HCT116 (cell line): ENCODE data around the gene SLC46A3.

Experiments used
- EGR1 ChIP-seq: IDR thresholded peaks from 2 replicates; pipeline ENCODE4 v1.6.1; 2012; ENCODE audit warnings: low read depth
- EZH2 ChIP-seq: fragments of 200-600 bp; sonication (generic); IDR thresholded peaks from 2 replicates; pipeline ENCODE4 v1.6.1; 2017; ENCODE audit warnings: antibody characterized with exemption, mixed run types
- EZH2phosphoT487 ChIP-seq: fragments of 200-600 bp; IDR thresholded peaks from 2 replicates; pipeline ENCODE4 v1.6.1; 2018; ENCODE audit warnings: antibody characterized with exemption, borderline replicate concordance
- FOSL1 ChIP-seq: IDR thresholded peaks from 2 replicates; pipeline ENCODE4 v1.6.1; 2012; ENCODE audit warnings: low read depth
- JUND ChIP-seq: IDR thresholded peaks from 2 replicates; pipeline ENCODE4 v1.6.1; 2012
- MAX ChIP-seq: IDR thresholded peaks from 2 replicates; pipeline ENCODE4 v1.6.1; 2012
- POLR2A ChIP-seq: IDR thresholded peaks from 2 replicates; pipeline ENCODE4 v1.7.0; 2011; ENCODE audit warnings: borderline replicate concordance; ENCODE audit not compliant: insufficient read depth, insufficient read length; ENCODE audit errors: extremely low read depth
- POLR2AphosphoS5 ChIP-seq: IDR thresholded peaks from 2 replicates; pipeline ENCODE4 v1.6.1; 2011; ENCODE audit warnings: mild to moderate bottlenecking, low read depth, low read length, moderate library complexity
- RAD21 ChIP-seq: IDR thresholded peaks from 2 replicates; pipeline ENCODE4 v1.6.1; 2012; ENCODE audit warnings: low read depth, mild to moderate bottlenecking
- SIN3A ChIP-seq: IDR thresholded peaks from 2 replicates; pipeline ENCODE4 v1.6.1; 2012; ENCODE audit warnings: low read depth
- SRF ChIP-seq: IDR thresholded peaks from 2 replicates; pipeline ENCODE4 v1.6.1; 2012; ENCODE audit warnings: low read depth
- ZNF274 ChIP-seq: fragments of 200-500 bp; sonication (Bioruptor generic); IDR thresholded peaks from 2 replicates; pipeline ENCODE4 v1.6.1; 2014; ENCODE audit warnings: mild to moderate bottlenecking, low read depth, low read length, inconsistent platforms
- TF ChIP-seq, protein P1 (sequence below), 3 experiments: fragments of 200-600 bp in 1 of 3; sonication (generic) in 1 of 3; IDR thresholded peaks in 2 of 3; conservative IDR thresholded peaks in 1 of 3; 2 replicates each; pipeline ENCODE4 v1.5.1; 2012 to 2017; ENCODE audit warnings: low read depth in 2 of 3, low read length in 2 of 3, antibody characterized with exemption in 1 of 3, borderline replicate concordance in 1 of 3, control low read depth in 1 of 3, mild to moderate bottlenecking in 1 of 3, mixed read lengths in 1 of 3, mixed run types in 1 of 3, moderate library complexity in 1 of 3; ENCODE audit not compliant: insufficient read depth in 1 of 3
- TF ChIP-seq, protein P2 (sequence below): IDR thresholded peaks from 2 replicates; pipeline ENCODE4 v1.6.1; 2011; ENCODE audit warnings: mild to moderate bottlenecking, low read length, moderate library complexity; ENCODE audit not compliant: insufficient replicate concordance; ENCODE audit errors: extremely low read depth

- TF ChIP-seq POLR2A (no peak), MAX (no peak), EGR1 (no peak), EZH2 (no peak), EZH2phosphoT487 (no peak), JUND (no peak), FOSL1 (no peak), SRF (no peak), SIN3A (no peak), RAD21 (no peak), POLR2AphosphoS5 (no peak), ZNF274 (no peak)
- TF ChIP-seq, protein P1, sequence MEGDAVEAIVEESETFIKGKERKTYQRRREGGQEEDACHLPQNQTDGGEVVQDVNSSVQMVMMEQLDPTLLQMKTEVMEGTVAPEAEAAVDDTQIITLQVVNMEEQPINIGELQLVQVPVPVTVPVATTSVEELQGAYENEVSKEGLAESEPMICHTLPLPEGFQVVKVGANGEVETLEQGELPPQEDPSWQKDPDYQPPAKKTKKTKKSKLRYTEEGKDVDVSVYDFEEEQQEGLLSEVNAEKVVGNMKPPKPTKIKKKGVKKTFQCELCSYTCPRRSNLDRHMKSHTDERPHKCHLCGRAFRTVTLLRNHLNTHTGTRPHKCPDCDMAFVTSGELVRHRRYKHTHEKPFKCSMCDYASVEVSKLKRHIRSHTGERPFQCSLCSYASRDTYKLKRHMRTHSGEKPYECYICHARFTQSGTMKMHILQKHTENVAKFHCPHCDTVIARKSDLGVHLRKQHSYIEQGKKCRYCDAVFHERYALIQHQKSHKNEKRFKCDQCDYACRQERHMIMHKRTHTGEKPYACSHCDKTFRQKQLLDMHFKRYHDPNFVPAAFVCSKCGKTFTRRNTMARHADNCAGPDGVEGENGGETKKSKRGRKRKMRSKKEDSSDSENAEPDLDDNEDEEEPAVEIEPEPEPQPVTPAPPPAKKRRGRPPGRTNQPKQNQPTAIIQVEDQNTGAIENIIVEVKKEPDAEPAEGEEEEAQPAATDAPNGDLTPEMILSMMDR (IDR thresholded peaks at IDR 0.05 in 2 of 3, conservative IDR thresholded peaks at IDR 0.05 in 1 of 3; ENCODE audit: borderline replicate concordance in 1 of 3, insufficient read depth in 1 of 3, low read depth in 2 of 3, low read length in 2 of 3), result no peak
- TF ChIP-seq, protein P2, sequence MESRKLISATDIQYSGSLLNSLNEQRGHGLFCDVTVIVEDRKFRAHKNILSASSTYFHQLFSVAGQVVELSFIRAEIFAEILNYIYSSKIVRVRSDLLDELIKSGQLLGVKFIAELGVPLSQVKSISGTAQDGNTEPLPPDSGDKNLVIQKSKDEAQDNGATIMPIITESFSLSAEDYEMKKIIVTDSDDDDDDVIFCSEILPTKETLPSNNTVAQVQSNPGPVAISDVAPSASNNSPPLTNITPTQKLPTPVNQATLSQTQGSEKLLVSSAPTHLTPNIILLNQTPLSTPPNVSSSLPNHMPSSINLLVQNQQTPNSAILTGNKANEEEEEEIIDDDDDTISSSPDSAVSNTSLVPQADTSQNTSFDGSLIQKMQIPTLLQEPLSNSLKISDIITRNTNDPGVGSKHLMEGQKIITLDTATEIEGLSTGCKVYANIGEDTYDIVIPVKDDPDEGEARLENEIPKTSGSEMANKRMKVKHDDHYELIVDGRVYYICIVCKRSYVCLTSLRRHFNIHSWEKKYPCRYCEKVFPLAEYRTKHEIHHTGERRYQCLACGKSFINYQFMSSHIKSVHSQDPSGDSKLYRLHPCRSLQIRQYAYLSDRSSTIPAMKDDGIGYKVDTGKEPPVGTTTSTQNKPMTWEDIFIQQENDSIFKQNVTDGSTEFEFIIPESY, result no peak
Measured at GRCh38 chr13:28763887-28764286, 45.1 kb upstream of the SLC46A3 start.
